ENCODE results near the gene CPLX3. TPM values are rescaled to one million over a fixed set of nuclear protein-coding genes. Genes with fewer than 3 reads are reported as not detected.

Gene CPLX3
- polyA plus RNA-seq, 1 donor = not detected

- no peak for DNase-seq
These were observed 4.4 kb downstream of the CPLX3 start for GRCh38 chr15:74830868-74831267.

- DNase-seq = no peak
These were observed 5.5 kb downstream of the CPLX3 start for GRCh38 chr15:74831813-74832495.

- no peak for DNase-seq
These were observed 6.4 kb downstream of the CPLX3 start for GRCh38 chr15:74832826-74833225.

- no peak for DNase-seq
These were observed 7.1 kb downstream of the CPLX3 start for GRCh38 chr15:74833376-74834107.

- DNase-seq = no peak
These were observed 8.9 kb downstream of the CPLX3 start for GRCh38 chr15:74835312-74835823.

GRCh38 chr15:74836846-74837245, 10.4 kb downstream of the CPLX3 start:
- no peak for DNase-seq

- no peak for DNase-seq
These were observed 11.2 kb downstream of the CPLX3 start for GRCh38 chr15:74837482-74838136.

GRCh38 chr15:74838137-74838516, 11.7 kb downstream of the CPLX3 start:
- no peak for DNase-seq

- no peak for DNase-seq
These were observed 12.5 kb downstream of the CPLX3 start for GRCh38 chr15:74838746-74839525.

- no peak for DNase-seq
These were observed 13.3 kb downstream of the CPLX3 start for GRCh38 chr15:74839526-74840395.

- no peak for DNase-seq
These were observed 14.7 kb downstream of the CPLX3 start for GRCh38 chr15:74840851-74841775.

- no peak for DNase-seq
These were observed 15.5 kb downstream of the CPLX3 start for GRCh38 chr15:74841891-74842373.

- peak; percentile 90 for DNase-seq
These were observed 16.4 kb downstream of the CPLX3 start, which contains the start of gene ULK3 for GRCh38 chr15:74842581-74843444. Gene ULK3 (minus strand): TSS chr15:74843156. CDS start chr15:74843105, 51 bp downstream.

- DNase-seq = no peak
These were observed 17.0 kb downstream of the CPLX3 start for GRCh38 chr15:74843445-74843828.

- DNase-seq = no peak
These were observed 17.5 kb downstream of the CPLX3 start for GRCh38 chr15:74843891-74844299.

- DNase-seq = no peak
These were observed 18.1 kb downstream of the CPLX3 start for GRCh38 chr15:74844319-74845207.

- no peak for DNase-seq
These were observed 18.8 kb downstream of the CPLX3 start for GRCh38 chr15:74845208-74845568.

GRCh38 chr15:74845581-74845980, 19.2 kb downstream of the CPLX3 start:
- DNase-seq = no peak

Data from hindlimb muscle (tissue), 1 donor.